Measurements from ENCODE around the gene PRKCB.
"Not testable (repeated sequence)": the region's sequence is repeated elsewhere in the genome, so short reads cannot be mapped to it uniquely, and the experiment has no call there.

PRKCB gene

GRCh38 chr16:24053099-24053946 is 217.5 kb downstream of the PRKCB start:
- no peak for DNase-seq

- no peak for DNase-seq
Measured at GRCh38 chr16:24054741-24055491, 219.1 kb downstream of the PRKCB start.

GRCh38 chr16:24062270-24062817 is 226.6 kb downstream of the PRKCB start:
- DNase-seq: no peak

GRCh38 chr16:24069036-24069590 is 233.3 kb downstream of the PRKCB start:
- DNase-seq: no peak

- peak in 1 of 2 experiments; percentile 43 for DNase-seq
Measured at GRCh38 chr16:24070851-24071250, 235.1 kb downstream of the PRKCB start.

- no peak for DNase-seq
Measured at GRCh38 chr16:24071666-24072360, 236.0 kb downstream of the PRKCB start.

GRCh38 chr16:24073321-24073720 is 237.5 kb downstream of the PRKCB start:
- no peak for DNase-seq

- DNase-seq: no peak
Measured at GRCh38 chr16:24074574-24074973, 238.8 kb downstream of the PRKCB start.

GRCh38 chr16:24075302-24075701 is 239.5 kb downstream of the PRKCB start:
- no peak for DNase-seq

GRCh38 chr16:24075931-24076716 is 240.3 kb downstream of the PRKCB start:
- no peak for DNase-seq

GRCh38 chr16:24077292-24077691 is 241.5 kb downstream of the PRKCB start:
- DNase-seq: no peak

- no peak for DNase-seq
Measured at GRCh38 chr16:24077966-24078365, 242.2 kb downstream of the PRKCB start.

- no peak for DNase-seq
Measured at GRCh38 chr16:24085666-24086065, 249.9 kb downstream of the PRKCB start.

GRCh38 chr16:24087891-24088410 is 252.2 kb downstream of the PRKCB start:
- no peak for DNase-seq

- no peak for DNase-seq
Measured at GRCh38 chr16:24088767-24089166, 253.0 kb downstream of the PRKCB start.

- DNase-seq: no peak
Measured at GRCh38 chr16:24091125-24091524, 255.3 kb downstream of the PRKCB start.

GRCh38 chr16:24093049-24093448 is 257.3 kb downstream of the PRKCB start:
- no peak for DNase-seq

GRCh38 chr16:24094660-24095059 is 258.9 kb downstream of the PRKCB start:
- no peak for DNase-seq

GRCh38 chr16:24098896-24099295 is 263.1 kb downstream of the PRKCB start:
- DNase-seq: no peak

- no peak for DNase-seq
Measured at GRCh38 chr16:24101431-24101830, 265.6 kb downstream of the PRKCB start.

GRCh38 chr16:24102209-24102660 is 266.5 kb downstream of the PRKCB start:
- DNase-seq: no peak

- DNase-seq: not testable (repeated sequence)
Measured at GRCh38 chr16:24105471-24105870, 269.7 kb downstream of the PRKCB start.
